HG03039 (cell line): ENCODE data around the gene ATP5IF1.

Experiments
- ATAC-seq: cut with Tn5 transposase; IDR thresholded peaks from one replicate; pipeline ENCODE4 v1.9.1; 2021; ENCODE audit warnings: mild to moderate bottlenecking, moderate library complexity; ENCODE audit not compliant: unreplicated experiment

The ATP5IF1 gene

DNA sequence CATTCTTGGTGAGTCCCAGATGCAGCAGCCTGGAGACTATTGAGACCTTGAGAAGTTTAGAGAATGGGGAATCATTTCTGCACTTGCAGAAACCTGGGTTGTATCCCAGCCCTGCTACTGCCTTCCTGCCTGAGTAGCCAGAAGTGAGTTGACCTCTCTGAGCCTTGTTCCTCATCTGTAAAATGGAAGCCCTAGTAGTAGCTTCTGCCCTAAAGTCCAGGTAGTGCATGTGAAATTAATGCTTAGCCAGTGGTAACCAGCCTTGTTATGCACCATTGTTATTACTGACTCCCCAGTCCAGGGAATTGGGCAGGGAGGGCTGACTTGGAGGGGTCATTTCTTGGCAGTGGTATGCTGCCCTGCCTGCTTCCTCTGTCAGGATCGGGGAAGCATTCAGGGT lies 29.0 kb downstream of the ATP5IF1 start:
- no peak for ATAC-seq

DNA sequence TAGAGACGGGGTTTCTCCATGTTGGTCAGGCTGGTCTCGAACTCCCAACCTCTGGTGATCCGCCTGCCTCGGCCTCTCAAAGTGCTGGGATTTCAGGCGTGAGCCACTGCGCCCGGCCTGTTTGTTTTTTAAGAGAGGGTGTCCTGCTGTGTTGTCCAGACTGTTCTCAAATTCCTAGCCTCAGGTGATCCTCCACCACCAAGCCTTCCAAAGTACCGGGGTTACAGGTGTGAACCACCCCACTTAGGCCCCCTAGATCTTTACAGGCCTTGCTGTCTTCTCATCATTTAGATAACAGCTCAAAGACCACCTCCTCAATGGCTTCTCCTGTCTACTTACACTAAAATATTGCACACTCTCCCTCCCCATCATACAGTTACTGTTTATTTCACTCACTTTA lies 29.7 kb downstream of the ATP5IF1 start:
- ATAC-seq = no peak

DNA sequence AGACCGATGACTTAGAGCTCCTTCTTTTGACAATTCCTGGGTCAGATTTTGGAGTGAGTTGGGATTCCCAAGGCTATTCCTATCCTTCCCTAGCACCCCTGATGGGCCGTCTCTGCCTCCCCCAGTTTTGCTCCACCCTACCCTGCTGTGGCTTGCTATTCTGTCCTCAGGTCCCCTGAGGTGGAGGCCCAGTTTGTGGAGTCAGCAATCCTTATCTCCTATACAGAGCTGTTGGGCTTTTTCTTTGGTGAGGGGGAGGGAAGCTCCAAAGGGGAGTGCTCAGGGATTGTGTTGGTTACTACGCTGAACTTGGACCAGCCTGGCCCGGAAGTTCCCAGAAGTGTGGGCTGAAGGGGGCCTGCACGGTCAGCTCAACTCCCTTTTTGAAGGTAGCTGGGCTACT lies 31.0 kb downstream of the ATP5IF1 start:
- no peak for ATAC-seq

DNA sequence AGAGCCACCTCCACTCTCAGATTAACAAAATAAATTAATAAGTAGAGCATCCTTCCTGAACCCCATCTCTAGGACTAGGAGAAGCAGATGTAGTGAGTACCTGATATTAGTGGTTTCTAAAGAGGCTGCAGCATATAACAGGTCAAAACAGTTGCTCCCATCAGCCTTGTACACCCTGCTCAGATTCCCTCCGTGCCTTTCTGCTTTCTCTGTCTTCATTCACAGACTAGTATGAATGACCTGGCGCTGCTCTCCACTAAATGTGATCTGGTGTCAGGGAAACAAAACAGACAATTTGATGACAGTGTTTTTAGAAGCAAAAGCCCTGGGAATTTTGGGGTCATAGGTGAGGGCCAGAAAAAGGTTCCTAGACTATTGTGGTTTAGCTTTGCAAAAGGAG lies 31.7 kb downstream of the ATP5IF1 start:
- no peak for ATAC-seq

DNA sequence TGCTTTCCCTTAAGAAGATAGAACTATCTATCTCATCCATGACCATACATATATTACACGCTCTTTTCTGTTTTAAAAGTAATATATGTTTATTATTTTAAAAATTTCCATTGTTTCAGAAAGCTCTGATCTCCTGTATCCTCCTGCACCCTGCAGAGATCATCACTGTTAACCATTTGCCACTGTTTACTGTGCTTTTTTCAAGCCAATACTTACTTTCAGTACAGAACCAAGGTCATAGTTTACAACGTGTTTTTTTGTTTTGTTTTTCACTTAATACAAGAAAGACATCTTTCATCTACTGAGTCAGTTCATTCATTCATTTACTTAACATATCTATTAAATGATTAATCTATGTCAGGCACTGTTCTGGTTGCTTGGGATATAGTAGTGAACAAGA lies 33.6 kb downstream of the ATP5IF1 start:
- ATAC-seq = no peak

DNA sequence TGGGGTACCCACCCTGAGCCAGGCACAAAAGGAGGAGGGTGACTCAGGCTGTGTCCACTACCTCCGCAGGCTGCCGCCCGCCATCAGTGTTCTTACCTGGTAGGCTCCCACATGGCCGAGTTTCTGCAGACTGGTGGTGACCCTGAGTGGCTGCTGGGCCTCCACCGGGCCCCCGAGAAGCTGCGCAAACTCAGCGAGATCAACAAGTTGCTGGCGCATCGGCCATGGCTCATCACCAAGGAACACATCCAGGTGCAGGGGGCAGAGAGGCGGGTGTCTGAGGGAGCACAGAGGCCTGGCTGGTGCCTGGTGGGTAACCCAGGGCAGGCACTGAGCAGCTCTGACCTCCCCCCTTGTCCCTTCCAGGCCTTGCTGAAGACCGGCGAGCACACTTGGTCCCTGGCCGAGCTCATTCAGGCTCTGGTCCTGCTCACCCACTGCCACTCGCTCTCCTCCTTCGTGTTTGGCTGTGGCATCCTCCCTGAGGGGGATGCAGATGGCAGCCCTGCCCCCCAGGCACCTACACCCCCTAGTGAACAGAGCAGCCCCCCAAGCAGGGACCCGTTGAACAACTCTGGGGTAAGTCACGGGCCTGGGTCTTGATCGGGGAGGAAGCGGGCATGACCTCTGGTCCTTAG lies 36.4 kb downstream of the ATP5IF1 start:
- ATAC-seq = no peak

DNA sequence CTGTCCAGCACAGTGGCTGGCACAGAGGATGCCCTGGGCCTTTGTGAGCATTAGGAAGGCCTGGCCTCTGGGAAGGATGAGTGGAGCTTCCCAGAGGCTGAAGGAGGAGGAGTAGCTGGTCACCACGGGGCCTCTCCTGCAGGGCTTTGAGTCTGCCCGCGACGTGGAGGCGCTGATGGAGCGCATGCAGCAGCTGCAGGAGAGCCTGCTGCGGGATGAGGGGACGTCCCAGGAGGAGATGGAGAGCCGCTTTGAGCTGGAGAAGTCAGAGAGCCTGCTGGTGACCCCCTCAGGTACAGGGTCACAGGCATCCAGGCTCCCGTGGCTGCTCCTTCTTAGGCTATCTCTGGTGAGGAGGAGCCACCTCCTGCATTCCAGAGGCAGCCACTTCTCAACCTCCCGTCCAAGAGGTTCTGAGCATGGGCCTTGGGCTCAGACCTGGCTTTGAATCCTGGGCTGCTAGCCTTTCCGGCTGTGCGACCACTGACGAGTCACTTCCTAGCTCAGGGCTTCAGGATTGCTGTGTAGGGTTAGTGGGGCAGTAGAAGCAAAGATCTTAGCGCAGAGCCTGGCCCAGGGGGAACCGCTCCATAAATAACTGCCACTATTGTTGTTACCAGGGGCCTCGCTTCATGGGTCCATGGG lies 37.4 kb downstream of the ATP5IF1 start:
- ATAC-seq = no peak

DNA sequence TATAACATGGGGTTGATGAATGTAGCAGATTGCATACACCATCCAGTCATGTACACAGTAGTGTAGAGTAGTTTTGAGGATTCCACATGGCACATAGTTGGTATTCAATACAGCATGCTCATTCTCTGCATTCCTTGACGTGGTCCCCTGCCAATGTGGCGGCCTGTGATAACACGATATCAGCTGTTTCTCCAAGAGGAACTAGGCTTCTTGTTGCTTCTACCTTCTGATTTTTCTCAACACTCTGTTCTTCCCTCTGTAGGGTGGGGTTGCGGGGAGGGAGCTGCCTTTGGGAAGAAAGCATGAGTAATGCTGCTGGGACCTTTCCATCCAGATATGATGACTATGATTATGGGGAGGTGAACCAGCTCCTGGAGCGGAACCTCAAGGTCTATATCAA lies 42.8 kb downstream of the ATP5IF1 start:
- ATAC-seq = no peak

DNA sequence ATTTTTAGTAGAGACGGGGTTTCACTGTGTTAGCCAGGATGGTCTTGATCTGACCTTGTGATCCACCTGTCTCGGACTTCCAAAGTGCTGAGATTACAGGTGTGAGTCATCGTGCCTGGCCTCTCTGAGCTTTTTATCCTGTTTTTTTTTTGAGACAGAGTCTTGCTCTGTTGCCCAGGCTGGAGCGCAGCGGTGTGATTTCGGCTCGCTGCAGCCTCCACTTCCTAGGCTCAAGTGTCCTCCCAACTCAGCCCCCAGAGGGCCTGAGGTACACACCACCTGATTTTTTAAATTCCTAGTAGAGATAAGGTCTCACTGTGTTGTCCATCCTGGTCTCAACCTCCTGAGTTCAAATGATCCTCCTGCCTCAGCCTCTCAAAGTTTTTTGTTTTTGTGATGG lies 43.8 kb downstream of the ATP5IF1 start:
- no peak for ATAC-seq

DNA sequence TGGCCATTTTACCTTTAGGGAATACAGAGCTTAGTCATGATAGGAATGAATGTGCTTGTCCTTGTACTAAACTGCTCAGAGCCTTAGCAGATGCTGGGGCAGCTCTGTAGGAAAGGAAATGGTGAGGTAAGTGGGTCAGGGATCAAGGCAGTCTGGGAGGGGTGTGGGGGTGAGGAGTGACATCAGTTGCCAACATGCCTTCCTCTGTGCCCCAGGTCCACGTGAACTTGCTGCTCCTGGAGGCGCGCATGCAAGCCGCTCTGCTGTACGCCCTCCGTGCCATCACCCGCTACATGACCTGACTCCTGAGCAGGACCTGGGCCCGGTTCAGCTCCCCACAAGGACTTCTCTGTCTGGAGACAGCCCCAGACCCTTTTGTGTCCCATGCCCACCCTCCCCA lies 44.6 kb downstream of the ATP5IF1 start:
- no peak for ATAC-seq

DNA sequence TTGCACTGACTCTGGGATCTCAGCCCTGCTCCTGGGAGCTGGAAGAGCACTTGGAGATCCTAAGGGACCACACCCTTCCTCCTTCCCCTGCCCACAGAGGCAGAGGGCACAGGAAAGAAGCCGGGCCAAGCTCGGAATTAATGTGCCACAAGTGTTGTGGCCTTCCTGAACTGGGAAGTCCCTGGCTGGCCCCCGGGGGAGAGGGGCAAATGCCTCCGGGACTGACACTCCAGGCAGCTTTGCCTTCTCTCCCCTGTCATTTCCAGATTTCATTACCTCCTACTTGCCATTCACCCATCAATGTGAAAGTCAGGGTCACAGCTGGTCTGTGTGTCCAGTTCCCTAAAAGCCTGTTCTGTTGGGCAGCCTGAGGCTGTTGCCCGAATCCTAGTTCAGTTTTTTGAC lies 45.1 kb downstream of the ATP5IF1 start:
- ATAC-seq = no peak

DNA sequence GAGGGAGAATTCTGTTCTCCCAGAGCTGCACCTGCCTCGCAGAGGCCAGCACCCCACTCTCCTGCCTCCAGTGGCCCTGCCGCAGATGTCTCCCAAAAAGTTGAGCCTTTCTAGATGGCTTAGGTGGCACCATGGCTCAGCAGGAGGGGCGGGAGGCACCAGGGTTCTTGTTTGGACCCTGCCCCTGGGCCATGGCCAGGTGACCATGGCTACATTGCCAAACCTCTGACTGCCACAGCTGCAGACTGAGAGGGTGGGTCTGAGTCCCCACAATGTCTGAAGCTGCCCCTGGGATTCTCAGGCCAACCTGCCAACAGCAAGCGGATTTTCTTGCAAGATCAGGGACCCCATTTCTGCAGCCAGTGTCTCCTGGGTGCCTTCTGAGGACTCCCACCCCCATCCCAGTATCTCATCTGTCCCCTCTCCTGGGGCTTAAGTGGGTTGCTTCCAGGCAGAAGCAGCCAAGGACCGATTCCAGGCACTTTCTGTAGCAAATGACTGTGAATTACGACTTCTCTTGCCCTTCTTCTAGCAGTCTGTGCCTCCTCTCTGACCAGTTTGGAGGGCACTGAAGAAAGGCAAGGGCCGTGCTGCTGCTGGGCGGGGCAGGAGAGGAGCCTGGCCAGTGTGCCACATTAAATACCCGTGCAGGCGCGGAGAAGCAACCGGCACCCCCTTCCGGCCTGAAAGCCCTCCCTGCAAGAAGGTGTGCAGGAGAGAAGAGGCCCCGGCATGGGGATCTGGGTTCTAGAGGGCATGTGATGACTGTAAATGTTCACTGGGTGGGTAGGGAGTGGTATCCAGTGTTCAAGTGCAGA lies 45.9 kb downstream of the ATP5IF1 start:
- no peak for ATAC-seq

DNA sequence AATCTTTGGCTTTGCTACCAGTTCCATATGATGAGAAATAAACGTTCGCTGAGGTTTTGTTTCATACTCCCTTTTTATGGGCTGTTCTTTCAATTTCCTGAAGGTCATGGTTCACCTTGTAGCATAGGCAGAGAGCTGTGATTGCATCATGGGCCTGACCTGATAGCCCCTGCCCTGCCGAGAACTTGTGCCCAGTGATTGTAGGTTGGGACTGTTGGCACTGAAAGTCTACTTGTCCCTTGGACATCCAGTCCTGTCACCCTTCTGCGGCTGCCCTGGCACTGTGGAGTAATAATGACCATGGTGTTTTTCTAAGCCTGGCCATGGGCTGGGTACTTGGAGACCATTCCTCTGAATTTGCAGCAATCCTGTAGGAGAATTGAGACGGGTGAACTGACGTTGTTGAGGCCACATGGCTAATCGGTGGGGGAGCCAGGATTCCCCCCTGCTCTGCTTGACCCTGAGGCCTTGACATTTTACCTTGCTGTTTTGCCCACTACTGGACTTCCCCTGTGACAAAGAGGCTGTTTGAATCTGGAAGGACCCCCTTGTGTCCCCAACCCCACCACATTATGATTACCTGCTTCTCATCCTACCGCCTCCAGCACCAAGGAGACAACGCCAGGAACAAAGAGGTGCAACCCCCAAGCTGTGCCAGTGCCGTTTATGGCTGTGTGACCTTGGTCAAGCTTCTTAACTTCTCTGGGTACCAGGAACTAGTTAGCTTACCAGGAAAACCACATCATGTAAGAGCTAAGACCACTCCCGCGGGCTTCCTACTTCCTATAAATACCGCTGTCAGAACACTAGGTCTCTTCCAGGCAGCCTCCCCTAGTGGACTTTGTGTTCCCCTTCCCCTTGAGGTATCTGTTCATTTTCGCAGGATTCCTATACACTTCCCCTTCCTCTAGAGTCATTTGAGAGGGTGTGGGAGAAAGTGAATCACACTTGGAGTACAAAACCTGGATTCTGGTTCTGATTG lies 46.8 kb downstream of the ATP5IF1 start:
- no peak for ATAC-seq

DNA sequence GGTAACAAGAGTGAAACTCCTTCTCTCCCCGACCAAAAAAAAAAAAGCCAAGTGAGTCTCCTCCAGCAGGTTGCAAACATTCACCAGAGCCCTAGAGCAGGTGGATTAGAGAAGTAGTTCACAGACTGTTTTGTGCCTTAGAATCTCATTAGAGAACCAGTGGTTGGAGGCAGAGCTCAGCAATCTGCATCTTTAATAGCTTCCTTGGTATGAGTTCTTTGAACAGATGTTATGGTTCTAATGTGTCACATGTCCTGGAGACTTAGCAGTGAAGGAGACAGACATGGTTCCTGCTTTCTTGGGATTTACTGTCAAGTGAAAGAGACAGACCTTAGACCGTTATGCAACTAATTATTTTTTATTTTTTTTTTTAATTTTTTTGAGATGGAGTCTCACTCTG lies 50.2 kb downstream of the ATP5IF1 start:
- no peak for ATAC-seq
